H1 (cell line): ENCODE measurements around the gene PLG. TPM values are rescaled to one million over a fixed set of nuclear protein-coding genes. Genes with fewer than 3 reads are reported as not detected.

Experiments
- CTCF ChIA-PET: fragments of 300-600 bp; sonication (Branson Sonifier 250); formaldehyde crosslinking; loops from one replicate; lab custom pipeline; 2021; ENCODE audit not compliant: partially characterized antibody; lab: Charles Lee
- POLR2A ChIA-PET: fragments of 300-600 bp; sonication (Branson Sonifier 250); formaldehyde crosslinking; loops from one replicate; lab custom pipeline; 2021; ENCODE audit warnings: inconsistent platforms; ENCODE audit not compliant: partially characterized antibody; lab: Charles Lee
- DNase-seq, 2 experiments: peaks; one replicate each; pipeline versions ENCODE4 v3.0.0 to v3.0.0-alpha.2; 2010 to 2022; ENCODE audit warnings: low spot score in 2 of 2, low read depth in 1 of 2, mixed read lengths in 1 of 2
- FAIRE-seq: peaks from 2 replicates; lab custom pipeline; 2011; peaks lifted over from hg19 to GRCh38; lab: Jason Lieb, UNC
- H2AFZ ChIP-seq: 2 replicates; pipeline ENCODE4 v1.8.1; 2012; ENCODE audit warnings: low read length, inconsistent platforms
- H2AK5ac ChIP-seq: 2 replicates; pipeline ENCODE4 v1.6.1; 2013; ENCODE audit warnings: low read depth, low read length
- H2BK120ac ChIP-seq: replicated peaks from 2 replicates; pipeline ENCODE3; 2013; ENCODE audit warnings: low read depth, low read length, inconsistent platforms
- H2BK12ac ChIP-seq: 2 replicates; pipeline ENCODE4 v1.6.1; 2013; ENCODE audit warnings: low read depth, low read length
- H2BK15ac ChIP-seq: 2 replicates; pipeline ENCODE4 v1.6.1; 2013; ENCODE audit warnings: low read length
- H2BK20ac ChIP-seq: 2 replicates; pipeline ENCODE4 v1.6.1; 2013; ENCODE audit warnings: low read length
- H2BK5ac ChIP-seq: 2 replicates; pipeline ENCODE4 v1.6.1; 2013; ENCODE audit warnings: low read depth, low read length
- H3K14ac ChIP-seq: 2 replicates; pipeline ENCODE4 v1.6.1; 2013; ENCODE audit warnings: inconsistent platforms; ENCODE audit not compliant: insufficient read length
- H3K18ac ChIP-seq: 2 replicates; pipeline ENCODE4 v1.6.1; 2013; ENCODE audit warnings: low read length; ENCODE audit errors: extremely low read depth
- H3K23ac ChIP-seq: 2 replicates; pipeline ENCODE4 v1.6.1; 2013; ENCODE audit warnings: inconsistent platforms; ENCODE audit not compliant: insufficient read length
- H3K23me2 ChIP-seq: 2 replicates; pipeline ENCODE4 v1.6.1; 2013; ENCODE audit warnings: low read depth, low read length
- H3K27ac ChIP-seq: 2 replicates; pipeline ENCODE4 v1.6.1; 2011; ENCODE audit warnings: low read depth, low read length, inconsistent platforms
- H3K27me3 ChIP-seq, 4 experiments: replicated peaks in 1 of 4; 1 replicate in 1 of 4; 2 replicates in 3 of 4; pipeline versions ENCODE4 v1.6.1 to v1.8.1; 2011 to 2013; ENCODE audit warnings: low read length in 3 of 4, mild to moderate bottlenecking in 3 of 4, inconsistent platforms in 2 of 4, mixed read lengths in 2 of 4, moderate library complexity in 1 of 4; ENCODE audit not compliant: control insufficient read depth in 3 of 4, insufficient read depth in 3 of 4; ENCODE audit errors: extremely low read depth in 1 of 4
- H3K36me3 ChIP-seq, 4 experiments: 2 replicates each; pipeline versions ENCODE4 v1.6.1 to v1.8.1; 2011 to 2013; ENCODE audit warnings: mild to moderate bottlenecking in 4 of 4, low read length in 3 of 4, moderate library complexity in 2 of 4, control low read depth in 1 of 4, inconsistent platforms in 1 of 4; ENCODE audit not compliant: insufficient read depth in 4 of 4, control insufficient read depth in 2 of 4
- H3K4ac ChIP-seq: replicated peaks from 2 replicates; pipeline ENCODE3; 2013; ENCODE audit warnings: low read length, low read depth, mixed read lengths, inconsistent platforms; ENCODE audit not compliant: insufficient read length
- H3K4me1 ChIP-seq, 4 experiments: replicated peaks in 1 of 4; 1 replicate in 1 of 4; 2 replicates in 3 of 4; pipeline versions ENCODE4 v1.6.1 to v1.8.1; 2011 to 2013; ENCODE audit warnings: low read length in 3 of 4, inconsistent platforms in 2 of 4, mixed read lengths in 1 of 4; ENCODE audit not compliant: insufficient read depth in 4 of 4, control insufficient read depth in 3 of 4
- H3K4me2 ChIP-seq, 2 experiments: 2 replicates each; pipeline versions ENCODE4 v1.6.1 to v1.8.1; 2011 to 2013; ENCODE audit warnings: low read depth in 2 of 2, low read length in 2 of 2, control low read depth in 1 of 2, inconsistent platforms in 1 of 2, mild to moderate bottlenecking in 1 of 2; ENCODE audit not compliant: insufficient read depth in 1 of 2
- H3K4me3 ChIP-seq, 4 experiments: fragments of 200-600, 300-600 bp in 1 of 4; sonication (generic), shearing (Covaris generic), sonication (Bioruptor Twin) in 1 of 4; 2 replicates each; pipeline versions ENCODE4 v1.5.1 to v1.8.1; 2011 to 2016; ENCODE audit warnings: low read length in 4 of 4, low read depth in 3 of 4, control low read depth in 2 of 4, inconsistent platforms in 2 of 4, mild to moderate bottlenecking in 2 of 4, mixed read lengths in 1 of 4, moderate library complexity in 1 of 4; ENCODE audit not compliant: insufficient read depth in 2 of 4; ENCODE audit errors: extremely low read depth in 1 of 4
- H3K56ac ChIP-seq: replicated peaks from 2 replicates; pipeline ENCODE3; 2013; ENCODE audit warnings: low read depth, mild to moderate bottlenecking, mixed read lengths, low read length, inconsistent platforms; ENCODE audit not compliant: insufficient read length
- H3K79me1 ChIP-seq: 2 replicates; pipeline ENCODE4 v1.6.1; 2013; ENCODE audit warnings: low read depth, low read length, control low read depth
- H3K79me2 ChIP-seq, 2 experiments: 2 replicates each; pipeline versions ENCODE4 v1.6.1 to v1.8.1; 2012 to 2013; ENCODE audit warnings: low read length in 2 of 2, mild to moderate bottlenecking in 2 of 2, inconsistent platforms in 1 of 2; ENCODE audit not compliant: insufficient read depth in 2 of 2, control insufficient read depth in 1 of 2
- H3K9ac ChIP-seq, 4 experiments: replicated peaks in 1 of 4; 1 replicate in 1 of 4; 2 replicates in 3 of 4; pipeline versions ENCODE4 v1.6.1 to v1.8.1; 2011 to 2013; ENCODE audit warnings: low read depth in 3 of 4, low read length in 3 of 4, control low read depth in 2 of 4, mild to moderate bottlenecking in 2 of 4, moderate library complexity in 2 of 4, inconsistent platforms in 1 of 4; ENCODE audit errors: extremely low read depth in 1 of 4
- H3K9me3 ChIP-seq, 2 experiments: 2 replicates each; pipeline versions ENCODE4 v1.6.1 to v1.8.1; 2012 to 2013; ENCODE audit warnings: mild to moderate bottlenecking in 2 of 2, moderate library complexity in 2 of 2, control low read depth in 1 of 2, inconsistent platforms in 1 of 2, low read depth in 1 of 2, low read length in 1 of 2, mixed read lengths in 1 of 2; ENCODE audit not compliant: insufficient read depth in 2 of 2
- H4K20me1 ChIP-seq, 2 experiments: replicated peaks in 1 of 2; 2 replicates each; pipeline versions ENCODE3 to v1.8.1; 2011 to 2013; ENCODE audit warnings: inconsistent platforms in 2 of 2, low read length in 2 of 2, mild to moderate bottlenecking in 1 of 2; ENCODE audit not compliant: insufficient read depth in 2 of 2, control insufficient read depth in 1 of 2
- H4K5ac ChIP-seq: 2 replicates; pipeline ENCODE4 v1.6.1; 2013; ENCODE audit warnings: low read length, low read depth, mixed read lengths, inconsistent platforms; ENCODE audit not compliant: insufficient read length
- H4K8ac ChIP-seq: 2 replicates; pipeline ENCODE4 v1.8.0; 2013; ENCODE audit warnings: mild to moderate bottlenecking, moderate library complexity, low read length, inconsistent platforms; ENCODE audit not compliant: insufficient read depth; ENCODE audit errors: extremely low read depth
- H4K91ac ChIP-seq: replicated peaks from 2 replicates; pipeline ENCODE3; 2013; ENCODE audit warnings: low read length, mixed read lengths, inconsistent platforms; ENCODE audit not compliant: insufficient read length
- CTCF ChIP-seq, 3 experiments: IDR thresholded peaks; 1 replicate in 2 of 3; 2 replicates in 1 of 3; pipeline versions ENCODE4 v1.5.1 to v1.6.1; 2011; ENCODE audit warnings: low read length in 3 of 3, mild to moderate bottlenecking in 3 of 3, inconsistent platforms in 2 of 3, low read depth in 1 of 3, moderate library complexity in 1 of 3; ENCODE audit not compliant: insufficient read depth in 1 of 3; ENCODE audit errors: control extremely low read depth in 1 of 3
- EGR1 ChIP-seq: IDR thresholded peaks from 2 replicates; pipeline ENCODE4 v1.6.1; 2011; ENCODE audit warnings: low read depth, low read length, borderline replicate concordance
- RAD21 ChIP-seq, 2 experiments: IDR thresholded peaks in 1 of 2; conservative IDR thresholded peaks in 1 of 2; 2 replicates each; pipeline ENCODE4 v1.6.1; 2011; ENCODE audit warnings: low read depth in 2 of 2, low read length in 2 of 2, improper control_type of control experiment in 1 of 2, inconsistent platforms in 1 of 2, mild to moderate bottlenecking in 1 of 2, moderate library complexity in 1 of 2
- WGBS, 2 experiments: shearing (Covaris generic) in 1 of 2; methylation state at CpG; one replicate each; pipeline versions ENCODE4 v1.1.6 to v1.1.7; 2013 to 2015; ENCODE audit warnings: low lambda C conversion rate in 2 of 2, mixed read lengths in 2 of 2, inconsistent platforms in 1 of 2, low coverage in 1 of 2, missing lambda C conversion rate in 1 of 2; ENCODE audit not compliant: insufficient replicate concordance in 2 of 2, insufficient coverage in 1 of 2, insufficient read length in 1 of 2; ENCODE audit errors: extremely low coverage in 1 of 2, missing lambda C conversion rate in 1 of 2; 5-methylcytosine and 5-hydroxymethylcytosine counted together
- polyA plus RNA-seq, 7 experiments: library from polyadenylated mRNA; depleted of rRNA in 3 of 7; stranded (reverse) in 5 of 7; unstranded in 2 of 7; fragments of >200 nt in 5 of 7; fragments of 200-250 nt in 2 of 7; gene quantifications; 1 replicate in 5 of 7; 2 replicates in 1 of 7; 4 replicates in 1 of 7; pipeline versions ENCODE4 v1.2.1 to v1.2.3, GENCODE V29; 2011 to 2013; ENCODE audit warnings: missing spikeins in 2 of 7, mixed read lengths in 2 of 7
- total RNA-seq: library from RNA; stranded (reverse); fragmentation: NEBNext Ultra II Directional; extraction: Animal tissue kit (Norgen Biotek cat#: 25700); gene quantifications from 2 replicates; pipeline ENCODE4 v1.2.1, GENCODE V29; 2021

PLG gene
- total and polyA plus RNA-seq, 2 of the 8 experiments (the other 6 are each of a cell fraction or from before 2014, with no cell fraction given) = not detected

GRCh38 chr6:160765412-160765811 is 63.4 kb downstream of the PLG start:
- H2BK20ac ChIP-seq = no peak overlapping the region
- H2BK12ac ChIP-seq = no peak overlapping the region
- no peak overlapping the region for H2AK5ac ChIP-seq
- no peak overlapping the region for H2BK15ac ChIP-seq
- no peak overlapping the region for H2BK5ac ChIP-seq
- no peak overlapping the region for H3K4ac ChIP-seq
- POLR2A ChIA-PET = no interaction called here
- no peak overlapping the region for H3K56ac ChIP-seq
- H3K9me3 ChIP-seq = no peaks in the 10 kb centered on the region; a peak in 2 of 4 replicates
- no peak overlapping the region for H3K9ac ChIP-seq
- H3K4me2 ChIP-seq = no peak overlapping the region
- no peak overlapping the region for H3K27ac ChIP-seq
- no peaks in the 10 kb centered on the region for H3K4me1 ChIP-seq
- H3K27me3 ChIP-seq = peaks cover 0 to 6% (median 4%) of the 10 kb centered on the region in 4 experiments; a peak in 3 of 7 replicates
- no peak overlapping the region for H3K14ac ChIP-seq
- peak; percentile 27 to 51 (median 49); a peak in 3 of 4 replicates for TF ChIP-seq CTCF (IDR thresholded peaks at IDR 0.05; ENCODE audit: control extremely low read depth in 1 of 3, insufficient read depth in 1 of 3, low read depth in 1 of 3, low read length in 3 of 3)
- TF ChIP-seq EGR1 = no peak
- peak in 1 of 2 experiments; percentile 20; a peak in 2 of 4 replicates for TF ChIP-seq RAD21 (IDR thresholded peaks at IDR 0.05 in 1 of 2, conservative IDR thresholded peaks at IDR 0.05 in 1 of 2; ENCODE audit: low read depth in 2 of 2, low read length in 2 of 2)
- WGBS, 2 experiments = 71% methylated on average over 8 of the region's 8 CpGs; no CpG with 5 or more reads in 1 of the 2 experiments
- no peaks in the 10 kb centered on the region for H3K79me2 ChIP-seq
- H2AFZ ChIP-seq = no peak overlapping the region
- CTCF ChIA-PET = interaction anchor here (1.0 to 1.7 kb wide), 8 partner anchors 10 to 336 kb away, joined by 3 to 5 read pairs (median 4); no protein-coding TSS in a partner anchor
- H3K79me1 ChIP-seq = peaks cover 2% of the 10 kb centered on the region; the same call in 1 of the 2 replicates
- H3K23ac ChIP-seq = no peak overlapping the region
- H3K36me3 ChIP-seq = no peaks in the 10 kb centered on the region
- DNase-seq (no peak), FAIRE-seq (peak; percentile 63)
- no peak overlapping the region for H3K4me3 ChIP-seq
- H2BK120ac ChIP-seq = no peak overlapping the region
- H4K5ac ChIP-seq = no peak overlapping the region
- no peak overlapping the region for H4K91ac ChIP-seq
- H3K23me2 ChIP-seq = peaks cover 8% of the 10 kb centered on the region; the same call in 1 of the 2 replicates
- H3K18ac ChIP-seq = no peak overlapping the region
- no peak overlapping the region for H4K8ac ChIP-seq
- H4K20me1 ChIP-seq = peaks cover 0 to 2% of the 10 kb centered on the region in 2 experiments
